ENCODE data around the gene PRUNE2. TPM values are rescaled to one million over a fixed set of nuclear protein-coding genes. Genes with fewer than 3 reads are reported as not detected.
"Not testable (repeated sequence)": the region's sequence is repeated elsewhere in the genome, so short reads cannot be mapped to it uniquely, and the experiment has no call there.

Gene PRUNE2
- polyA plus RNA-seq, 1 donor from 2014 or later, result not detected

GRCh38 chr9:76764138-76764537 lies 141.8 kb downstream of the PRUNE2 start, which contains the start of gene PCA3:
TSS of gene PCA3 (plus strand) at chr9:76764438.
- Mint-ChIP-seq H3K9me3 (peaks cover 0 to 1% (median 0%) of the 10 kb centered on the region in 3 donors), H3K4me3 (no peak within 1 kb of the TSS), H3K27ac (no peak within 1 kb of the TSS), H3K4me1 (peaks cover 17 to 21% (median 20%) of the 10 kb centered on the region in 3 donors), H3K27me3 (peaks cover 8% of the 10 kb centered on the region), H3K36me3 (peaks cover 1% of the 10 kb centered on the region)

- H3K4me3 Mint-ChIP-seq, result no peak overlapping the region
- peaks cover 19 to 31% (median 28%) of the 10 kb centered on the region in 3 donors for H3K4me1 Mint-ChIP-seq
- H3K27me3 Mint-ChIP-seq, result peaks cover 5% of the 10 kb centered on the region
- peaks cover 0 to 1% (median 0%) of the 10 kb centered on the region in 3 donors for H3K9me3 Mint-ChIP-seq
- H3K36me3 Mint-ChIP-seq, result no peaks in the 10 kb centered on the region
- H3K27ac Mint-ChIP-seq, result no peak overlapping the region
Observed at GRCh38 chr9:76761448-76761847, 144.5 kb downstream of the PRUNE2 start.

- Mint-ChIP-seq H3K4me1 (peaks cover 30 to 40% (median 40%) of the 10 kb centered on the region in 3 donors), H3K36me3 (no peaks in the 10 kb centered on the region), H3K27ac (peak overlapping the region; percentile 8 to 69 (median 60)), H3K4me3 (peak overlapping the region in 2 of 4 donors; percentile 30 to 63), H3K9me3 (no peaks in the 10 kb centered on the region), H3K27me3 (peaks cover 7% of the 10 kb centered on the region)
Observed at GRCh38 chr9:76759732-76760131, 146.2 kb downstream of the PRUNE2 start.

GRCh38 chr9:76758476-76758875 lies 147.4 kb downstream of the PRUNE2 start:
- H3K27me3 Mint-ChIP-seq, result peaks cover 7% of the 10 kb centered on the region
- H3K9me3 Mint-ChIP-seq, result no peaks in the 10 kb centered on the region
- no peak overlapping the region for H3K4me3 Mint-ChIP-seq
- H3K27ac Mint-ChIP-seq, result peak overlapping the region in 1 of 3 donors; percentile 60
- no peaks in the 10 kb centered on the region for H3K36me3 Mint-ChIP-seq
- H3K4me1 Mint-ChIP-seq, result peaks cover 30 to 43% (median 40%) of the 10 kb centered on the region in 3 donors

GRCh38 chr9:76756941-76757673 lies 148.8 kb downstream of the PRUNE2 start:
- no peak overlapping the region for H3K4me3 Mint-ChIP-seq
- H3K9me3 Mint-ChIP-seq, result no peaks in the 10 kb centered on the region
- no peak overlapping the region for H3K27ac Mint-ChIP-seq
- peaks cover 30 to 43% (median 40%) of the 10 kb centered on the region in 3 donors for H3K4me1 Mint-ChIP-seq
- H3K36me3 Mint-ChIP-seq, result no peaks in the 10 kb centered on the region
- H3K27me3 Mint-ChIP-seq, result peaks cover 4% of the 10 kb centered on the region

GRCh38 chr9:76756268-76756640 lies 149.7 kb downstream of the PRUNE2 start:
- Mint-ChIP-seq H3K27ac (peak overlapping the region; percentile 20 to 85 (median 50)), H3K4me1 (peaks cover 30 to 44% (median 36%) of the 10 kb centered on the region in 3 donors), H3K36me3 (no peaks in the 10 kb centered on the region), H3K9me3 (no peaks in the 10 kb centered on the region), H3K4me3 (peak overlapping the region; percentile 32 to 91 (median 86)), H3K27me3 (peaks cover 4% of the 10 kb centered on the region)

GRCh38 chr9:76751001-76751400 lies 154.9 kb downstream of the PRUNE2 start:
- Mint-ChIP-seq H3K27me3 (peaks cover 6% of the 10 kb centered on the region), H3K36me3 (no peaks in the 10 kb centered on the region), H3K4me3 (no peak overlapping the region), H3K9me3 (no peaks in the 10 kb centered on the region), H3K27ac (no peak overlapping the region), H3K4me1 (peaks cover 9 to 21% (median 9%) of the 10 kb centered on the region in 3 donors)

- no peak overlapping the region for H3K27ac Mint-ChIP-seq
- H3K36me3 Mint-ChIP-seq, result no peaks in the 10 kb centered on the region
- H3K27me3 Mint-ChIP-seq, result peaks cover 18% of the 10 kb centered on the region
- peaks cover 5 to 12% (median 6%) of the 10 kb centered on the region in 3 donors for H3K9me3 Mint-ChIP-seq
- H3K4me3 Mint-ChIP-seq, result no peak overlapping the region
- H3K4me1 Mint-ChIP-seq, result no peaks in the 10 kb centered on the region
Observed at GRCh38 chr9:76744336-76744735, 161.6 kb downstream of the PRUNE2 start.

GRCh38 chr9:76743931-76744330 lies 162.0 kb downstream of the PRUNE2 start:
- H3K27me3 Mint-ChIP-seq, result peaks cover 19% of the 10 kb centered on the region
- H3K36me3 Mint-ChIP-seq, result no peaks in the 10 kb centered on the region
- no peaks in the 10 kb centered on the region for H3K4me1 Mint-ChIP-seq
- no peak overlapping the region for H3K4me3 Mint-ChIP-seq
- peaks cover 5 to 12% (median 6%) of the 10 kb centered on the region in 3 donors for H3K9me3 Mint-ChIP-seq
- no peak overlapping the region for H3K27ac Mint-ChIP-seq

GRCh38 chr9:76742890-76743289 lies 163.0 kb downstream of the PRUNE2 start:
- not testable (repeated sequence) for H3K27ac Mint-ChIP-seq, H3K4me3 Mint-ChIP-seq, H3K4me1 Mint-ChIP-seq, H3K36me3 Mint-ChIP-seq
- Mint-ChIP-seq H3K27me3 (peaks cover 17% of the 10 kb centered on the region), H3K9me3 (peaks cover 5 to 12% (median 6%) of the 10 kb centered on the region in 3 donors)

GRCh38 chr9:76741524-76741923 lies 164.4 kb downstream of the PRUNE2 start:
- no peak overlapping the region for H3K27ac Mint-ChIP-seq
- no peaks in the 10 kb centered on the region for H3K36me3 Mint-ChIP-seq
- H3K27me3 Mint-ChIP-seq, result peaks cover 15% of the 10 kb centered on the region
- H3K4me3 Mint-ChIP-seq, result no peak overlapping the region
- peaks cover 5 to 12% (median 6%) of the 10 kb centered on the region in 3 donors for H3K9me3 Mint-ChIP-seq
- H3K4me1 Mint-ChIP-seq, result no peaks in the 10 kb centered on the region

GRCh38 chr9:76738402-76738801 lies 167.5 kb downstream of the PRUNE2 start:
- Mint-ChIP-seq H3K4me1 (peaks cover 0 to 2% (median 0%) of the 10 kb centered on the region in 3 donors), H3K36me3 (peaks cover 2% of the 10 kb centered on the region), H3K27me3 (peaks cover 8% of the 10 kb centered on the region), H3K9me3 (peaks cover 3 to 5% (median 4%) of the 10 kb centered on the region in 3 donors), H3K4me3 (no peak overlapping the region), H3K27ac (no peak overlapping the region)

GRCh38 chr9:76737154-76737902 lies 168.6 kb downstream of the PRUNE2 start:
- no peak overlapping the region for H3K4me3 Mint-ChIP-seq
- peaks cover 8% of the 10 kb centered on the region for H3K27me3 Mint-ChIP-seq
- H3K9me3 Mint-ChIP-seq, result peaks cover 0 to 3% (median 0%) of the 10 kb centered on the region in 3 donors
- peaks cover 0 to 2% (median 0%) of the 10 kb centered on the region in 3 donors for H3K4me1 Mint-ChIP-seq
- H3K27ac Mint-ChIP-seq, result no peak overlapping the region
- peaks cover 2% of the 10 kb centered on the region for H3K36me3 Mint-ChIP-seq

GRCh38 chr9:76734716-76735115 lies 171.2 kb downstream of the PRUNE2 start:
- Mint-ChIP-seq H3K4me3 (no peak overlapping the region), H3K27me3 (peaks cover 12% of the 10 kb centered on the region), H3K27ac (peak overlapping the region in 1 of 3 donors; percentile 57), H3K36me3 (peaks cover 2% of the 10 kb centered on the region), H3K9me3 (no peaks in the 10 kb centered on the region), H3K4me1 (peaks cover 0 to 2% (median 0%) of the 10 kb centered on the region in 3 donors)

- Mint-ChIP-seq H3K27me3 (peaks cover 10% of the 10 kb centered on the region), H3K4me1 (peaks cover 0 to 2% (median 0%) of the 10 kb centered on the region in 3 donors), H3K27ac (no peak overlapping the region), H3K9me3 (no peaks in the 10 kb centered on the region), H3K4me3 (no peak overlapping the region), H3K36me3 (peaks cover 2% of the 10 kb centered on the region)
Observed at GRCh38 chr9:76733096-76733495, 172.8 kb downstream of the PRUNE2 start.

Measured in IgD-negative memory B cell (primary cell).